Effector CD8-positive, alpha-beta T cell (primary cell): ENCODE results near the gene BMPR1A.

ENCODE experiments used
- DNase-seq: peaks from one replicate; lab custom pipeline; 2025; lab: John Stamatoyannopoulos, UW

BMPR1A gene

DNA sequence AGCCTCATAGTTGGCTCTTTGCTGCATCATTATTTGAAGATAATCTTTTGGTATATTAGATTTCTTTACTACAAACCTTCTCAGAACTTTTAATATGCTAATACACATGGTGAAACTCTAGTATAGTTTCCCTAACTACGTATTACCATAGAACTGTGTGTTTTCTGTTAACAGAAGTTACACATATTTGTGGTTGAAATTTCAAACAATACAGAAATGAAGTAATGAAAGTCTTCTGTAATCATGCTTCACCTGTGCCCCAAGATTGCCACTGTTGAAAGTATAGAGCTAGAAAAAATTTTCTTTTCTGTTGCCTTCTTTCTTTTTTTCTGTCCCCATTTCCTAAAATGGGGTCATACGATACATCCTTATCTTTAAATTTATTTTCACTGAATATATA is 9.1 kb downstream of the BMPR1A start:
- no peak for DNase-seq

GRCh38 chr10:86768412-86769062 is 12.1 kb downstream of the BMPR1A start:
- DNase-seq: no peak

GRCh38 chr10:86769991-86770390 is 13.6 kb downstream of the BMPR1A start:
- DNase-seq: no peak

DNA sequence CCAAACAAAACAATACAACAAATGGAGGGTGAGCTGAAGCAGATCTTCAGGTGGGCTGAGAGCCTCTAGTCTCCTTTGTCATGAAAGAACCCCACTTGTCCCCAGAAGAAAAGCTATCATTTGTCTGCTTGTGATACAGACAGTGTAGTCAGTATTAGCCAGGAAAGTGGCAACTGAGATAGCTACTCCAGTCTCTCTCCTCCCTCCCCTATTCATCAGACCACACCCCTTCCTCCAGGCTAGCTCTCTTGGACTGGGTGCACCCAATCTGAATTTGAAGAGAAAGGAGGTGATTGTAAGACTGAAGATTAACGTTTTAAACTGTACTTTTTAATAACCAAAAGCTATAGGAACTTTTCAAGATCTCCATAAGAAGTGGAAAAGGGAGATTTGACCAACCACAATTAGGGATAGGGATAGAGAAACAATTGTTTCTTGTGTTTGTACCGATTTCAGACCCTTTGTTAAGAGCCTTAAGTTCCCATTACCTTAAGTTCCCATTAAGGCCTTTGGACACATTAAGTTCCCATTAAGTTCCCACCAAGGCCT is 14.1 kb downstream of the BMPR1A start:
- no peak for DNase-seq

GRCh38 chr10:86773498-86773897 is 17.1 kb downstream of the BMPR1A start:
- no peak for DNase-seq

- DNase-seq: no peak
These were observed 18.8 kb downstream of the BMPR1A start for GRCh38 chr10:86775056-86775869.

- no peak for DNase-seq
These were observed 19.4 kb downstream of the BMPR1A start for GRCh38 chr10:86775870-86776180.

- DNase-seq: no peak
These were observed 23.0 kb downstream of the BMPR1A start for GRCh38 chr10:86779220-86780017.

DNA sequence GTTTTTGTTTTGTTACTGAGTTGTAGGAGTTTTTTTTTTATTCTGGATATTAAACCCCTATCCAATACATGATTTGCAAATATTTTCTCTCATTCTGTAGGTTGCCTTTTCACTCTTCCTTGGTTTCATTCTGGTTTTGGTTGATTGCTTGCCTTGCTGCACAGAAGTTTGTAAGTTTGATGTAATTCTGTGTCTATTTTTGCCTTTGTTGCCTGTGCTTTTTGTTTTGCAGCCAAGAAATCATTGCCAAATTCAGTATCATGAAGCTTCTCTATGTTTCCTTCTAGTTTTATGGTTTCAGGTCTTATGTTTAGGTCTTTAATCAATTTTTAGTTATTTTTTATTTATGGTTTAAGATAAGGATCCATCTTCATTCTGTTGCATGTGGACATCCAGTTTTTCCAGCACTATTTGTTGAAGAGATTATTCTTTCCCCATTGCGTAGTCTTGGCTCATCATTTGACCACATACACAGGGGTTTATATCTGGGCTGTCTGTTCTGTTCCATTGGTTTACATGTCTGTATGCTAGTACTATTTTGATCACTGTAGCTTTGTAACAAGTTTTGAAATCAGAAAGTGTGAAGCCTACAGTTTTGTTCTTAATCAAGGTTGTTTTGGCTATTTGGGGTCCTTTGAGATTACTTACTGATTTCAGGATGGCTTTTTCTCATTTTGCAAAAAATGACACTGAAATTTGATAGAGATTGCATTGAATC is 26.4 kb downstream of the BMPR1A start:
- no peak for DNase-seq

DNA sequence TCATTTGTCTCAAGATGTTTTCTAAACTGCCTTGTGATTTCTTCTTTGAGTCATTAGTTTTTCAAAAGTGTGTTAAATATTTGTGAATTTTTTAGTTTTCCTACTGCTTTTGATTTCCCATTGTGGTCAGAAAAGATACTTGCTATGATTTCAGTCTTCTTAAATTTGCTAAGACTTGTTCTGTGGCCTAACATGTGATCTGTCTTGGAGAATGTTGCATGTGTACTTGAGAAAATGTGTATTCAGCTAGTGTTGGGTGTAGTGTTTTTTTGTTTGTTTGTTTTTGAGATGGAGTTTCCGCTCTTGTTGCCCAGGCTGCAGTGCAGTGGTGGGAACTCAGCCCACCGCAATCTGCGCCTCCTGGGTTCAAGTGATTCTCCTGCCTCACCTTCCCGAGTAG is 28.6 kb downstream of the BMPR1A start:
- DNase-seq: no peak

DNA sequence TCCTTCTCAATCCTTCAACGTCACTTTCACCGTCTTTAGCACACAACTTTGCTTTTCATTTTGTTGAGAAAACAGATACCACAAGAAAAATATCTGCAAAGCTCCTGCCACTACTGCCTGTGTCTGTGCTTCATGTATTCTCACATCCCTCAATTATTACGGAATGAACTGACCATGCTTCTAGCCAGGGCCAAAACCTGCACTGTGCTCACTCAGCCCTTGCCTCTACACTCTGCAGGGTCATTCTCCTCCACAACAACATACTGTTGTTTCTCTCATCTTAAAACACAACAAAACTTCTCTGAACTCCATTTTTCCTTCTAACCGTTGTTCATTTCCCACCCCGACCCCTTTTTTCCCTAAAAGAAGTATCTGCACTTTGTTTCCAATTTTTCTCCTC is 29.5 kb downstream of the BMPR1A start:
- DNase-seq: no peak

- DNase-seq: no peak
These were observed 29.9 kb downstream of the BMPR1A start for GRCh38 chr10:86786368-86786767.

DNA sequence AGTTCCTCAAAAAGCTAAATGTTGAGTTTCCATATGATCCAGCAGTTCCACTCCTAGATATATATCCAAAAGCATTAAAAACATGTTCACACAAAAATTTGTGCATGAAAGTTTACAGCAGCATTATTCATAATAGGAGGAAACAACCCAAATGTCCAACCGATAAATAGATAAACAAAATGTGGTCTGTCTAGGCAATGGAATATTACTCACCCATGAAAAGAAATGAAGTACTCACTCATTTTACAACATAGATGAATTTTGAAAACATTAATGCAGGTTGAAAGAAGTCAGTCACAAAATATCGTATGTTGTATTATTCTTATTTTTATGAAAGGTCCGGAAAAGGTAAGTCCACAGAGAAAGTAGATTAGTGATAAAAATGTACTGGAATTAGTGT is 34.0 kb downstream of the BMPR1A start:
- DNase-seq: no peak

GRCh38 chr10:86792461-86793167 is 36.2 kb downstream of the BMPR1A start:
- DNase-seq: no peak

DNA sequence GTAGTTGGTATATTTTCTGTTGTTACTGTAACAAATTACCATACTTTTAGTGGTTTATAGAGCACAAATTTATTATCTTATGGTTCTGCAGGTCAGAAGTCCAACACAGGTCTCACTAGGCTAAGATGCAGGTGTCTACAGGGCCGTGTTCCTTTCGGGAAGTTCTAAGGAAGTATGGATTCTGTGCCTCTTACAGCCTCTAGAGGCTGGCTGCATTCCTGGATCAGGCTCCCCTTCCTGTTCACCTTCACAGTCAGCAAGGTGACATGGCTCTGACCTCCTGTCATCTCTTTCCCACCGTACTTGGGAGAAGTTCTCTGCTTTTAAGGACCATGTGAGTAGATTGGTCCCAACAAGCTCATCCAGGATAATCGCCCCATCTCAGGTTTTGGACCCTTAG is 37.3 kb downstream of the BMPR1A start:
- no peak for DNase-seq

DNA sequence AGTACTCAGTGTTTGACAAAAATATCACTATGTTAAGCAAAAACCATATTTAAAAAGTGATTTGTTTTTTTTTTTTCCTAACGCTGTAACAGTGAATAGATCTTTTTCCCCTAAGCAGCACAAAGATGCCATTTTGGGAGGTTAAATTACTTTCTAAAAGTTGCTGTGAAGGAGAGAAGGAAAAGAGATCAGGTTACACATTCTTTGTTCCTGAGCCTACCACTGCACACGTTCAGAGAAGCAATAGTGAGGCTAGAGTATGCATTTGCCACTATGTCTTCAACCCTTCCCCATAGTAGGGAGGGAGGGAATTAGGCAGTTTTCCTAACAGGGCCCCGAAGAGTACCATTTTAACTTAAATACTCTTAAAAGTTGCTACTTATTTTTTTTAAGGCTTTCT is 38.9 kb downstream of the BMPR1A start:
- no peak for DNase-seq

GRCh38 chr10:86798025-86798424 is 41.6 kb downstream of the BMPR1A start:
- DNase-seq: no peak

DNA sequence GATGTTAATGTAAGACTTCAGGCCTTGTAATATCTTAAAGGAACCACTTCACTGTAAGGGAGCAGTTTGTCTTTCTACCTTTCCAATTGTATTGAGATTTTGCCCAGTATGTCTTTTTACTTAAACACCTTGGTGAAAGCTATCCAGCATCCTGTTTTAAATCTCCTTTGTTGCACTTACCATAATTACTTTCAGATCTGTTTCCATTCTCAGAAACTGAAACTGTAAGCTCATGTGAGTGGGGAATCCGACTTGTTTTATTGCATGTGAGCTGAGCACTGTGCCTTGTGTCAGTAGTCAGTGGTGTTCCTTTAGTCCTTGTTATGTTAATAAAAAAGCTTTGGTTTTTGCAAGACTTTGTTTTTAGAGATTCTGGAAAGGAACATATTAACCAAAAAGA is 42.2 kb downstream of the BMPR1A start:
- no peak for DNase-seq

DNA sequence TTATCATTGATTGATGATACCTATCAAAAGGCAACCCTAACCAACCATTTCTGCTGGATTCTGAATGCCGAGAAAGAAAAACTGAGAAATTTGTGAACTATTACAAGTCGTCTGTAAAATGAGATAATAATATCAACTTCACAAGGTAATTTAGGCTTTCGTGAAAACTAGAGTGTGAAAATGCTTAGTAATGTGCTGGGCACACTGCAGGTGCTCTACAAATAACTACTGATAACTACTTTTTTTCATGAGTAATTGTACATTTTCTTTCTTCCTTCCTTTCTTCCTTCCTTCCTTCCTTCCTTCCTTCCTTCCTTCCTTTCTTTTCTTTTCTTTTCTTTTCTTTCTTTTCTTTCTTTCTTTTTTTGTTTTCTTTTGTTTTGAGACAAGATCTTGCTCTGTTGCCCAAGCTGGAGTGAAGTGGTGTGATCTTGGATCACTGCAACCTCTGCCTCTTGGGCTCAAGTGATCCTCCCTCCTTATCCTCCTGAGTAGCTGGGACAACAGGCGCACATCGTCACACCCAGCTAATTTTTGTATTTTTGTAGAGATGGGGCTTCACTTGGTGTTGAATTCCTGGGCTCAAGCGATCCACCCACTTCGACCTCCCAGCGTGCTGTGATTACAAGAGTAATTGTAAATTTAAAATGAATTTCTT is 42.9 kb downstream of the BMPR1A start:
- no peak for DNase-seq

DNA sequence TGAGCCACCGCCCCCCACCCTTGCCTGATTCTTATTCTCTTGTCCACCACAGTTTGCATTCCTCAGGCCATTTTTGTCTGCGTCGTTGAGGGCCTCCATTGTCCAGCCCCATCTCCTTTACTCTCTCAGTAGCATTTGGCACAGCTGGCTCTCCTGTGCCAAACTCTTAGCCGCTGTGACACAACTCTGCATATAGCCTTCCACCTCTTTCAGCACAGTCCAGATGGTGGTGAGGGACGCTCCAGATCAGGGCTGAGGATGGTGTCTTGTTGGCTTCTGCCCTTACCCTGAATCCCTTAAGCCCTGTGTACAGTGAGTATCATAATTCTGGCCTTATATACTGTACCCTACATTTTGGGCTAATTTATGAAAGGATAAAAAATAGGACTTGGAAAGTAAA is 45.6 kb downstream of the BMPR1A start:
- no peak for DNase-seq
